Measurements from ENCODE around the gene MGAT2. TPM values are rescaled to one million over a fixed set of nuclear protein-coding genes. Genes with fewer than 3 reads are reported as not detected.

The MGAT2 gene
- total RNA-seq, 1 experiment from 2014 or later, result 105 TPM

GRCh38 chr14:49653508-49653907 is 32.9 kb downstream of the MGAT2 start:
- no peak for DNase-seq (ENCODE audit: low read depth)

- DNase-seq (ENCODE audit: low read depth), result no peak
Observed at GRCh38 chr14:49654511-49654910, 33.9 kb downstream of the MGAT2 start.

DNA sequence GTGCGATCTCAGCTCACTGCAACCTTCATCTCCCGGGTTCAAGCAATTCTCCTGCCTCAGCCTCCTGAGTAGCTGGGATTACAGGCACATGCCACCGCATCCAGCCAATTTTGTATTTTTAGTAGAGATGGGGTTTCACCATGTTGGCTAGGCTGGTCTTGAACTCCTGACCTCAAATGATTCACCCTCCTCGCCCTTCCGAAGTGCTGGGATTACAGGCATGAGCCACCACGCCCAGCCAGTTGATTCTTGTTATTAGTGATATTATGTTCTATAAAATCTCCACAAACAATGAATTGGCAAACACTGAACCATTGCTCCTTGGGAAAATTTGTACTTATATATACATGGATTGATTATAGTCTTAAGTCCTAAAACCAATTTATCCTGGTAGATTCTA is 36.9 kb downstream of the MGAT2 start:
- DNase-seq (ENCODE audit: low read depth), result peak; percentile 59

GRCh38 chr14:49659526-49660455 is 39.2 kb downstream of the MGAT2 start:
- DNase-seq (ENCODE audit: low read depth), result no peak

GRCh38 chr14:49670475-49670874 is 49.9 kb downstream of the MGAT2 start:
- no peak for DNase-seq (ENCODE audit: low read depth)

Other genes starting within 250 kb of the MGAT2 start
- gene RPS29, start 34.4 kb upstream of the MGAT2 start, total RNA-seq (2014; rRNA removed), result 2,086 and 4,823 TPM in 2 replicates
- 42.8 and 46.1 TPM in 2 replicates for gene LRR1, start 21.9 kb upstream of the MGAT2 start, total RNA-seq (2014; rRNA removed)
- 132 and 160 TPM in 2 replicates for gene RPL36AL, start 173 bp upstream of the MGAT2 start, total RNA-seq (2014; rRNA removed)
- 11.2 and 16.0 TPM in 2 replicates for gene DNAAF2, start 14.4 kb downstream of the MGAT2 start, total RNA-seq (2014; rRNA removed)
- gene POLE2, start 67.4 kb downstream of the MGAT2 start, total RNA-seq (2014; rRNA removed), result 26.5 and 29.1 TPM in 2 replicates
- 1.9 and 2.1 TPM in 2 replicates for gene KLHDC1, start 72.3 kb downstream of the MGAT2 start, total RNA-seq (2014; rRNA removed)
- gene KLHDC2, start 147.4 kb downstream of the MGAT2 start, total RNA-seq (2014; rRNA removed), result 37.7 and 48.0 TPM in 2 replicates
- 37.3 and 49.0 TPM in 2 replicates for gene NEMF, start 232.0 kb downstream of the MGAT2 start, total RNA-seq (2014; rRNA removed)

Measured in LHCN-M2 (cell line).